Liver (tissue), 9 donors: ENCODE results near the gene IP6K3. TPM values are rescaled to one million over a fixed set of nuclear protein-coding genes. Genes with fewer than 3 reads are reported as not detected.
A peak's percentile ranks its signal among the peaks of the same experiment; 100 is the strongest.

Experiments
- DNase-seq: peaks from one replicate; pipeline ENCODE4 v3.0.0-alpha.2; 2017; ENCODE audit warnings: low spot score
- H3K27ac ChIP-seq, 2 donors: one replicate each; pipeline ENCODE4 v1.7.0; 2013; ENCODE audit warnings: inconsistent platforms in 2 of 2, low read length in 2 of 2, control low read depth in 1 of 2, low read depth in 1 of 2, mild to moderate bottlenecking in 1 of 2
- H3K27me3 ChIP-seq, 4 donors: one replicate each; pipeline versions ENCODE4 v1.6.1 to v1.7.0; 2013; ENCODE audit warnings: low read length in 3 of 4, inconsistent platforms in 1 of 4, mild to moderate bottlenecking in 1 of 4, moderate library complexity in 1 of 4; ENCODE audit not compliant: control insufficient read depth in 4 of 4, insufficient read depth in 4 of 4
- H3K36me3 ChIP-seq, 4 donors: one replicate each; pipeline versions ENCODE4 v1.6.1 to v1.7.0; 2013; ENCODE audit warnings: low read length in 3 of 4, mild to moderate bottlenecking in 3 of 4, low read depth in 1 of 4, moderate library complexity in 1 of 4; ENCODE audit not compliant: control insufficient read depth in 4 of 4, insufficient read depth in 3 of 4
- H3K4me1 ChIP-seq, 4 donors: one replicate each; pipeline versions ENCODE4 v1.6.1 to v1.7.0; 2013; ENCODE audit warnings: low read length in 3 of 4, mild to moderate bottlenecking in 3 of 4, moderate library complexity in 1 of 4; ENCODE audit not compliant: control insufficient read depth in 4 of 4, insufficient read depth in 4 of 4
- H3K4me3 ChIP-seq, 3 donors: one replicate each; pipeline versions ENCODE4 v1.6.1 to v1.7.0; 2013; ENCODE audit warnings: low read length in 3 of 3, control low read depth in 1 of 3, low read depth in 1 of 3, mild to moderate bottlenecking in 1 of 3
- H3K9ac ChIP-seq, 2 donors: one replicate each; pipeline ENCODE4 v1.7.0; 2013; ENCODE audit warnings: low read length in 2 of 2, mild to moderate bottlenecking in 2 of 2, moderate library complexity in 2 of 2, control low read depth in 1 of 2, low read depth in 1 of 2
- H3K9me3 ChIP-seq, 4 donors: one replicate each; pipeline versions ENCODE4 v1.6.1 to v1.7.0; 2013; ENCODE audit warnings: low read length in 3 of 4; ENCODE audit not compliant: control insufficient read depth in 4 of 4
- EGR1 ChIP-seq, 2 donors: IDR thresholded peaks; 2 replicates each; pipeline ENCODE4 v1.6.1; 2016 to 2018; ENCODE audit warnings: antibody characterized with exemption in 2 of 2, low read depth in 2 of 2
- FOXA2 ChIP-seq: IDR thresholded peaks from 2 replicates; pipeline ENCODE4 v1.6.1; 2016; ENCODE audit warnings: antibody characterized with exemption
- HNF4A ChIP-seq, 2 donors: conservative IDR thresholded peaks; 2 replicates each; pipeline ENCODE4 v1.6.1; 2016; ENCODE audit warnings: antibody characterized with exemption in 2 of 2, mild to moderate bottlenecking in 2 of 2
- JUND ChIP-seq, 2 donors: IDR thresholded peaks; 2 replicates each; pipeline ENCODE4 v1.6.1; 2016; ENCODE audit warnings: antibody characterized with exemption in 2 of 2
- RAD21 ChIP-seq, 2 donors: IDR thresholded peaks; 2 replicates each; pipeline ENCODE4 v1.6.1; 2016; ENCODE audit warnings: antibody characterized with exemption in 2 of 2, mild to moderate bottlenecking in 2 of 2
- RXRA ChIP-seq, 2 donors: IDR thresholded peaks; 2 replicates each; pipeline ENCODE4 v1.6.1; 2017 to 2018; ENCODE audit warnings: antibody characterized with exemption in 2 of 2, mild to moderate bottlenecking in 1 of 2
- SP1 ChIP-seq: IDR thresholded peaks from 2 replicates; pipeline ENCODE4 v1.6.1; 2018; ENCODE audit warnings: antibody characterized with exemption, mild to moderate bottlenecking
- TAF1 ChIP-seq: conservative IDR thresholded peaks from 2 replicates; pipeline ENCODE4 v1.6.1; 2016; ENCODE audit warnings: antibody characterized with exemption, mild to moderate bottlenecking
- YY1 ChIP-seq: IDR thresholded peaks from 2 replicates; pipeline ENCODE4 v1.6.1; 2016; ENCODE audit warnings: antibody characterized with exemption, mild to moderate bottlenecking
- WGBS: extraction: QIAGEN DNeasy Blood & Tissue Kit; methylation state at CpG from one replicate; pipeline ENCODE4 v1.1.7; 2013; 5-methylcytosine and 5-hydroxymethylcytosine counted together
- polyA plus RNA-seq, 2 donors: library from polyadenylated mRNA; stranded (reverse) in 1 of 2; unstranded in 1 of 2; fragments of 200-250 nt in 1 of 2; fragments of >200 nt in 1 of 2; fragmentation: Nextera tagmentation in 1 of 2; extraction: Ambion mirVana in 1 of 2; gene quantifications; one replicate each; pipeline versions ENCODE4 v1.2.1 to v1.2.3, GENCODE V29; 2013 to 2015
- total RNA-seq, 2 donors: library from RNA; depleted of rRNA; stranded (reverse); fragments of >200 nt; gene quantifications; one replicate each; pipeline ENCODE4 v1.2.3, GENCODE V29; 2014
- TF ChIP-seq, protein P1 (sequence below): IDR thresholded peaks from 2 replicates; pipeline ENCODE4 v1.6.1; 2016; ENCODE audit warnings: antibody characterized with exemption, mild to moderate bottlenecking
- TF ChIP-seq, protein P2 (sequence below): IDR thresholded peaks from 2 replicates; pipeline ENCODE4 v1.6.1; 2016; ENCODE audit warnings: antibody characterized with exemption
- TF ChIP-seq, protein P3 (sequence below): fragments of 150-350 bp; IDR thresholded peaks from 2 replicates; pipeline ENCODE4 v1.5.1; 2017; ENCODE audit warnings: improper control_type of control experiment, low read depth, low read length; ENCODE audit not compliant: missing input control
- TF ChIP-seq, protein P4 (sequence below): IDR thresholded peaks from 2 replicates; pipeline ENCODE4 v1.6.1; 2016; ENCODE audit warnings: antibody characterized with exemption
- donor health status: healthy.
- donor health status: healthy.
- donor health status: healthy.
- donor health status: healthy.
- donor health status: healthy.

The IP6K3 gene
- total and polyA plus RNA-seq, 4 donors: 1.5 to 12.9 (median 6.7) TPM

DNA sequence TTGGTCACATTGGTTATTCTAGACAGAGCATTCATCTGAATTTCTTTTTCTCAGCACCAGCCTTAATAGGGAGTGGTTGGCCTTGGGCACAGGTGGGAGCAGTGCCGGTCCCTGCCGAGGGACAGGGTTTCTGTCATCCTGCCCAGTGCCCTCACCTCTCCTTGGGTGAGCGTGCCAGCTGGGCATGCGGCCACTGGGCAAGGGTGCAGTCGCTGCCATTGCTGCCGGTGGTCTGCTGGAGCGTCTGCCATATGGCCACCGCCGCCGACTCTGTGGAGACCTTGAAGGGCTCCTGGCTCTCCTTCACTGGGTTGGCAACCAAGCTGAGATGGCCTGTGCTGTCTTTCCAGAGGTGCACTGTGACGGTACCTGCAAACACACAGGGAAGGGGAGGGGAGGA lies 18.8 kb downstream of the IP6K3 start:
- TF ChIP-seq, protein P1, sequence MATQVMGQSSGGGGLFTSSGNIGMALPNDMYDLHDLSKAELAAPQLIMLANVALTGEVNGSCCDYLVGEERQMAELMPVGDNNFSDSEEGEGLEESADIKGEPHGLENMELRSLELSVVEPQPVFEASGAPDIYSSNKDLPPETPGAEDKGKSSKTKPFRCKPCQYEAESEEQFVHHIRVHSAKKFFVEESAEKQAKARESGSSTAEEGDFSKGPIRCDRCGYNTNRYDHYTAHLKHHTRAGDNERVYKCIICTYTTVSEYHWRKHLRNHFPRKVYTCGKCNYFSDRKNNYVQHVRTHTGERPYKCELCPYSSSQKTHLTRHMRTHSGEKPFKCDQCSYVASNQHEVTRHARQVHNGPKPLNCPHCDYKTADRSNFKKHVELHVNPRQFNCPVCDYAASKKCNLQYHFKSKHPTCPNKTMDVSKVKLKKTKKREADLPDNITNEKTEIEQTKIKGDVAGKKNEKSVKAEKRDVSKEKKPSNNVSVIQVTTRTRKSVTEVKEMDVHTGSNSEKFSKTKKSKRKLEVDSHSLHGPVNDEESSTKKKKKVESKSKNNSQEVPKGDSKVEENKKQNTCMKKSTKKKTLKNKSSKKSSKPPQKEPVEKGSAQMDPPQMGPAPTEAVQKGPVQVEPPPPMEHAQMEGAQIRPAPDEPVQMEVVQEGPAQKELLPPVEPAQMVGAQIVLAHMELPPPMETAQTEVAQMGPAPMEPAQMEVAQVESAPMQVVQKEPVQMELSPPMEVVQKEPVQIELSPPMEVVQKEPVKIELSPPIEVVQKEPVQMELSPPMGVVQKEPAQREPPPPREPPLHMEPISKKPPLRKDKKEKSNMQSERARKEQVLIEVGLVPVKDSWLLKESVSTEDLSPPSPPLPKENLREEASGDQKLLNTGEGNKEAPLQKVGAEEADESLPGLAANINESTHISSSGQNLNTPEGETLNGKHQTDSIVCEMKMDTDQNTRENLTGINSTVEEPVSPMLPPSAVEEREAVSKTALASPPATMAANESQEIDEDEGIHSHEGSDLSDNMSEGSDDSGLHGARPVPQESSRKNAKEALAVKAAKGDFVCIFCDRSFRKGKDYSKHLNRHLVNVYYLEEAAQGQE: no peak
- peak in 1 of 2 donors; percentile 13 for TF ChIP-seq HNF4A (conservative IDR thresholded peaks at IDR 0.05)
- 84% methylated on average over 11 of the region's 11 CpGs for WGBS
- no peak for DNase-seq

DNA sequence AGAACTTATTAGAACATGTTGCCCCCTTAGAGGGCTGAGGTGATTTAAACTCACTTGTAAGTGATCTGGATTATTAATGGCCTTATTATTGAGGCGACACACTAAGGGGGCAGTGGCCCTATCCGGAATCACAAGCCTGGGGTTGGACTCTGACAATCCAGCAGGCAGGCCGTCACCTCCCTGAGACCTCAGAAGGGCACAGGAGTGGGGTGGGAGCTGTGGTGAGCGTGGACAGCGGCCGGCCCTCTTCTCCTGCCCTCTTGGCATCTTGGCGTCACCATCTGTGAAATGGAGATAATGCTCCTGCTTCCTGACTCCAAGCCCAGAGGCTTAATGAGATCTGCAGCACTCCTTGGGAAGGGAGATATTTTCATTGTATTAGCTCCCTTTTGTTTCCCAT lies 19.6 kb downstream of the IP6K3 start:
- TF ChIP-seq RAD21 (IDR thresholded peaks at IDR 0.05) (no peak), JUND (IDR thresholded peaks at IDR 0.05) (no peak), HNF4A (conservative IDR thresholded peaks at IDR 0.05) (no peak), SP1 (no peak), FOXA2 (no peak), YY1 (no peak)
- TF ChIP-seq, protein P2, sequence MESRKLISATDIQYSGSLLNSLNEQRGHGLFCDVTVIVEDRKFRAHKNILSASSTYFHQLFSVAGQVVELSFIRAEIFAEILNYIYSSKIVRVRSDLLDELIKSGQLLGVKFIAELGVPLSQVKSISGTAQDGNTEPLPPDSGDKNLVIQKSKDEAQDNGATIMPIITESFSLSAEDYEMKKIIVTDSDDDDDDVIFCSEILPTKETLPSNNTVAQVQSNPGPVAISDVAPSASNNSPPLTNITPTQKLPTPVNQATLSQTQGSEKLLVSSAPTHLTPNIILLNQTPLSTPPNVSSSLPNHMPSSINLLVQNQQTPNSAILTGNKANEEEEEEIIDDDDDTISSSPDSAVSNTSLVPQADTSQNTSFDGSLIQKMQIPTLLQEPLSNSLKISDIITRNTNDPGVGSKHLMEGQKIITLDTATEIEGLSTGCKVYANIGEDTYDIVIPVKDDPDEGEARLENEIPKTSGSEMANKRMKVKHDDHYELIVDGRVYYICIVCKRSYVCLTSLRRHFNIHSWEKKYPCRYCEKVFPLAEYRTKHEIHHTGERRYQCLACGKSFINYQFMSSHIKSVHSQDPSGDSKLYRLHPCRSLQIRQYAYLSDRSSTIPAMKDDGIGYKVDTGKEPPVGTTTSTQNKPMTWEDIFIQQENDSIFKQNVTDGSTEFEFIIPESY: no peak
- TF ChIP-seq, protein P3, sequence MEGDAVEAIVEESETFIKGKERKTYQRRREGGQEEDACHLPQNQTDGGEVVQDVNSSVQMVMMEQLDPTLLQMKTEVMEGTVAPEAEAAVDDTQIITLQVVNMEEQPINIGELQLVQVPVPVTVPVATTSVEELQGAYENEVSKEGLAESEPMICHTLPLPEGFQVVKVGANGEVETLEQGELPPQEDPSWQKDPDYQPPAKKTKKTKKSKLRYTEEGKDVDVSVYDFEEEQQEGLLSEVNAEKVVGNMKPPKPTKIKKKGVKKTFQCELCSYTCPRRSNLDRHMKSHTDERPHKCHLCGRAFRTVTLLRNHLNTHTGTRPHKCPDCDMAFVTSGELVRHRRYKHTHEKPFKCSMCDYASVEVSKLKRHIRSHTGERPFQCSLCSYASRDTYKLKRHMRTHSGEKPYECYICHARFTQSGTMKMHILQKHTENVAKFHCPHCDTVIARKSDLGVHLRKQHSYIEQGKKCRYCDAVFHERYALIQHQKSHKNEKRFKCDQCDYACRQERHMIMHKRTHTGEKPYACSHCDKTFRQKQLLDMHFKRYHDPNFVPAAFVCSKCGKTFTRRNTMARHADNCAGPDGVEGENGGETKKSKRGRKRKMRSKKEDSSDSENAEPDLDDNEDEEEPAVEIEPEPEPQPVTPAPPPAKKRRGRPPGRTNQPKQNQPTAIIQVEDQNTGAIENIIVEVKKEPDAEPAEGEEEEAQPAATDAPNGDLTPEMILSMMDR: no peak
- H3K4me3 ChIP-seq: no peak overlapping the region
- 87% methylated on average over 7 of the region's 7 CpGs for WGBS
- H3K27ac ChIP-seq: no peak overlapping the region
- no peak overlapping the region for H3K9ac ChIP-seq
- H3K4me1 ChIP-seq: peaks cover 0 to 4% (median 1%) of the 10 kb centered on the region in 4 donors
- H3K36me3 ChIP-seq: no peaks in the 10 kb centered on the region
- no peaks in the 10 kb centered on the region for H3K9me3 ChIP-seq
- DNase-seq: no peak
- no peaks in the 10 kb centered on the region for H3K27me3 ChIP-seq

More for the DNA sequence above, 18.8 kb downstream of the IP6K3 start:
- Histone ChIP-seq H3K36me3 (no peaks in the 10 kb centered on the region), H3K4me1 (peaks cover 0 to 4% (median 1%) of the 10 kb centered on the region in 4 donors), H3K9ac (no peak overlapping the region), H3K4me3 (no peak overlapping the region), H3K27ac (no peak overlapping the region), H3K9me3 (no peaks in the 10 kb centered on the region), H3K27me3 (no peaks in the 10 kb centered on the region)

DNA sequence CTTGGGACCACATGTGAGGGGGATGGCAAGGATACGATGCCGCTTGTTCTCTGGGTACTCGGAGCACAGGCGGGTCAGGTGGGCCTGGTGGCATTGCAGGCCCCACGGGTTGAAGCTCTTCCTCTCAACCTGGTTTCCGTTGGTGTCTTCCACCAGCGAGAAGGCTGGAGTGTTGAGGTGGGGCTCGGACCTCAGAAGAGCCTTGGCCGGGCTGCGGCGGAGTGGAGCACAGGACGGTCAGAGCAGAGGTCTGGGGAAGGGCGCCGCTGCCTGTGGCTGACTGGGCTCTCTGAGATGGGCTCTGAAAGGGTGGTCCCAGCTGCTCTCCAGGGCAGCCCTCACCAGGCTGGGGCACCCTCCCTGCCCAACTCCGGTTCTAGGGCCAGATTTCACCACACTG lies 20.0 kb downstream of the IP6K3 start:
- Histone ChIP-seq H3K27me3 (no peaks in the 10 kb centered on the region), H3K4me3 (no peak overlapping the region), H3K27ac (no peak overlapping the region), H3K9ac (no peak overlapping the region), H3K9me3 (no peaks in the 10 kb centered on the region), H3K4me1 (peaks cover 0 to 3% (median under 1%) of the 10 kb centered on the region in 4 donors), H3K36me3 (no peaks in the 10 kb centered on the region)
- 92% methylated on average over 15 of the region's 15 CpGs for WGBS
- no peak for DNase-seq
- TF ChIP-seq EGR1 (IDR thresholded peaks at IDR 0.05; ENCODE audit: low read depth in 2 of 2) (no peak), RXRA (IDR thresholded peaks at IDR 0.05) (no peak), FOXA2 (no peak), HNF4A (conservative IDR thresholded peaks at IDR 0.05) (no peak), TAF1 (no peak), YY1 (no peak)
- TF ChIP-seq, protein P1: no peak
- TF ChIP-seq, protein P2: no peak
- TF ChIP-seq, protein P4, sequence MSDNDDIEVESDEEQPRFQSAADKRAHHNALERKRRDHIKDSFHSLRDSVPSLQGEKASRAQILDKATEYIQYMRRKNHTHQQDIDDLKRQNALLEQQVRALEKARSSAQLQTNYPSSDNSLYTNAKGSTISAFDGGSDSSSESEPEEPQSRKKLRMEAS: no peak
